Hindlimb muscle (tissue), 1 donor: ENCODE data around the gene ZNF362. TPM values are rescaled to one million over a fixed set of nuclear protein-coding genes. Genes with fewer than 3 reads are reported as not detected.

Experiments
- DNase-seq: peaks from one replicate; pipeline ENCODE4 v3.0.0-alpha.2; 2013
- polyA plus RNA-seq: library from polyadenylated mRNA; unstranded; fragments of 120-200 nt; gene quantifications from one replicate; pipeline ENCODE4 v1.2.1, GENCODE V29; 2013; ENCODE audit not compliant: insufficient read length

The ZNF362 gene
- polyA plus RNA-seq, 1 donor = 35.1 TPM

GRCh38 chr1:33246171-33246570 lies 10.1 kb upstream of the ZNF362 start:
- DNase-seq = no peak

GRCh38 chr1:33247545-33247944 lies 8.7 kb upstream of the ZNF362 start:
- no peak for DNase-seq

- no peak for DNase-seq
These were observed 8.0 kb upstream of the ZNF362 start for GRCh38 chr1:33248244-33248643.

- no peak for DNase-seq
These were observed 6.9 kb upstream of the ZNF362 start for GRCh38 chr1:33249422-33249821.

- DNase-seq = no peak
These were observed 6.1 kb upstream of the ZNF362 start for GRCh38 chr1:33250217-33250616.

- DNase-seq = no peak
These were observed 5.6 kb upstream of the ZNF362 start for GRCh38 chr1:33250724-33251123.

GRCh38 chr1:33254491-33254890 lies 1.8 kb upstream of the ZNF362 start:
- no peak for DNase-seq

- peak; percentile 52 for DNase-seq
These were observed 708 bp upstream of the ZNF362 start for GRCh38 chr1:33255347-33256220.

GRCh38 chr1:33256221-33256470 lies 146 bp upstream of the ZNF362 start:
- no peak for DNase-seq

- no peak for DNase-seq
These were observed 997 bp downstream of the ZNF362 start for GRCh38 chr1:33257207-33257771.

- DNase-seq = no peak
These were observed 1.8 kb downstream of the ZNF362 start for GRCh38 chr1:33257772-33258712.

- DNase-seq = no peak
These were observed 2.5 kb downstream of the ZNF362 start for GRCh38 chr1:33258788-33259274.

- DNase-seq = no peak
These were observed 3.6 kb downstream of the ZNF362 start for GRCh38 chr1:33259879-33260278.

GRCh38 chr1:33260439-33260838 lies 4.1 kb downstream of the ZNF362 start:
- no peak for DNase-seq

- no peak for DNase-seq
These were observed 5.1 kb downstream of the ZNF362 start for GRCh38 chr1:33261344-33261743.

GRCh38 chr1:33263890-33264504 lies 7.7 kb downstream of the ZNF362 start:
- DNase-seq = no peak

- DNase-seq = no peak
These were observed 9.7 kb downstream of the ZNF362 start for GRCh38 chr1:33265780-33266605.

GRCh38 chr1:33266766-33267165 lies 10.5 kb downstream of the ZNF362 start:
- no peak for DNase-seq

GRCh38 chr1:33267468-33268205 lies 11.3 kb downstream of the ZNF362 start:
- DNase-seq = no peak

GRCh38 chr1:33268457-33268856 lies 12.2 kb downstream of the ZNF362 start:
- DNase-seq = no peak
